ACC112 (cell line): ENCODE results near the gene CLIC3.

ENCODE experiments used
- H2AFZ ChIP-seq: fragments of 200-600 bp; sonication (generic); one replicate; pipeline ENCODE4 v1.6.0; 2017; ENCODE audit warnings: antibody characterized with exemption, low read length; ENCODE audit not compliant: unreplicated experiment
- H3K27ac ChIP-seq: fragments of 200-600 bp; sonication (generic); 2 replicates; pipeline ENCODE4 v1.5.1; 2014; ENCODE audit warnings: low read depth, mild to moderate bottlenecking, antibody characterized with exemption, low read length, moderate library complexity
- H3K27me3 ChIP-seq: fragments of 200-600 bp; sonication (generic); 2 replicates; pipeline ENCODE4 v1.6.1; 2014; ENCODE audit warnings: mild to moderate bottlenecking, antibody characterized with exemption, low read length, moderate library complexity, mixed read lengths; ENCODE audit not compliant: insufficient read depth
- H3K36me3 ChIP-seq: fragments of 200-600 bp; sonication (generic); 2 replicates; pipeline ENCODE4 v1.6.1; 2016; ENCODE audit warnings: mild to moderate bottlenecking, antibody characterized with exemption, low read length, moderate library complexity, mixed read lengths; ENCODE audit not compliant: insufficient read depth
- H3K4me1 ChIP-seq: fragments of 200-600 bp; sonication (generic); one replicate; pipeline ENCODE4 v1.6.1; 2016; ENCODE audit warnings: low read length, mixed read lengths; ENCODE audit not compliant: insufficient read depth, unreplicated experiment, control insufficient read depth
- H3K4me3 ChIP-seq: fragments of 200-600 bp; sonication (generic); 2 replicates; pipeline ENCODE4 v1.5.1; 2014; ENCODE audit warnings: mild to moderate bottlenecking, low read depth, low read length
- H3K79me2 ChIP-seq: fragments of 200-600 bp; sonication (generic); one replicate; pipeline ENCODE4 v1.6.0; 2016; ENCODE audit warnings: low read length; ENCODE audit not compliant: control insufficient read depth, unreplicated experiment, insufficient read depth

The CLIC3 gene

GRCh38 chr9:137030006-137030405, 33.6 kb upstream of the CLIC3 start:
- H3K27me3 ChIP-seq, result no peaks in the 10 kb centered on the region
- no peaks in the 10 kb centered on the region for H3K79me2 ChIP-seq
- peaks cover 14% of the 10 kb centered on the region for H3K4me1 ChIP-seq
- H3K4me3 ChIP-seq, result no peak overlapping the region
- no peak overlapping the region for H2AFZ ChIP-seq
- no peaks in the 10 kb centered on the region for H3K36me3 ChIP-seq
- H3K27ac ChIP-seq, result no peak overlapping the region

- H3K27me3 ChIP-seq, result no peaks in the 10 kb centered on the region
- H2AFZ ChIP-seq, result no peak overlapping the region
- no peak overlapping the region for H3K27ac ChIP-seq
- H3K79me2 ChIP-seq, result no peaks in the 10 kb centered on the region
- peaks cover 8% of the 10 kb centered on the region for H3K4me1 ChIP-seq
- H3K4me3 ChIP-seq, result no peak overlapping the region; the same call in 1 of the 2 replicates
- H3K36me3 ChIP-seq, result no peaks in the 10 kb centered on the region
These were observed 32.9 kb upstream of the CLIC3 start for GRCh38 chr9:137029058-137029936.

GRCh38 chr9:137028263-137029057, 32.1 kb upstream of the CLIC3 start:
- Histone ChIP-seq H2AFZ (peak overlapping the region; percentile 78), H3K79me2 (no peaks in the 10 kb centered on the region), H3K36me3 (no peaks in the 10 kb centered on the region), H3K27ac (no peak overlapping the region), H3K4me1 (peaks cover 8% of the 10 kb centered on the region), H3K27me3 (no peaks in the 10 kb centered on the region), H3K4me3 (peak overlapping the region; percentile 77)

GRCh38 chr9:137027369-137028262, 31.2 kb upstream of the CLIC3 start, which contains the start of gene ABCA2:
TSS of gene ABCA2 (minus strand) at chr9:137028237. CDS start at chr9:137028140, 97 bp downstream.
- H3K36me3 ChIP-seq, result no peaks in the 10 kb centered on the region
- H3K27me3 ChIP-seq, result no peaks in the 10 kb centered on the region
- H3K27ac ChIP-seq, result no peak within 1 kb of the TSS
- no peaks in the 10 kb centered on the region for H3K79me2 ChIP-seq
- peak within 1 kb of the TSS; percentile 77 for H3K4me3 ChIP-seq
- H2AFZ ChIP-seq, result peak within 1 kb of the TSS; percentile 78
- peaks cover 8% of the 10 kb centered on the region for H3K4me1 ChIP-seq

- H3K79me2 ChIP-seq, result no peaks in the 10 kb centered on the region
- H3K27ac ChIP-seq, result no peak overlapping the region
- peaks cover 8% of the 10 kb centered on the region for H3K4me1 ChIP-seq
- H3K36me3 ChIP-seq, result no peaks in the 10 kb centered on the region; the same call in 1 of the 2 replicates
- H2AFZ ChIP-seq, result no peak overlapping the region
- H3K27me3 ChIP-seq, result no peaks in the 10 kb centered on the region
- peak overlapping the region; percentile 77 for H3K4me3 ChIP-seq
These were observed 30.5 kb upstream of the CLIC3 start for GRCh38 chr9:137026828-137027227.

- Histone ChIP-seq H3K27ac (no peak overlapping the region), H3K4me3 (no peak overlapping the region)
These were observed 30.0 kb upstream of the CLIC3 start for GRCh38 chr9:137026384-137026783.

GRCh38 chr9:137025517-137025966, 29.2 kb upstream of the CLIC3 start:
- Histone ChIP-seq H3K27ac (no peak overlapping the region), H3K4me3 (no peak overlapping the region), H3K36me3 (no peaks in the 10 kb centered on the region; the same call in 1 of the 2 replicates), H3K79me2 (no peaks in the 10 kb centered on the region), H2AFZ (no peak overlapping the region), H3K4me1 (peaks cover 8% of the 10 kb centered on the region), H3K27me3 (no peaks in the 10 kb centered on the region)

More at GRCh38 chr9:137026384-137026783, 30.0 kb upstream of the CLIC3 start:
- Histone ChIP-seq H2AFZ (no peak overlapping the region), H3K79me2 (no peaks in the 10 kb centered on the region), H3K27me3 (no peaks in the 10 kb centered on the region), H3K4me1 (peaks cover 8% of the 10 kb centered on the region), H3K36me3 (no peaks in the 10 kb centered on the region; the same call in 1 of the 2 replicates)

- peaks cover 8% of the 10 kb centered on the region for H3K4me1 ChIP-seq
- no peak overlapping the region for H3K27ac ChIP-seq
These were observed 27.2 kb upstream of the CLIC3 start for GRCh38 chr9:137023583-137023991.

GRCh38 chr9:137023157-137023556, 26.8 kb upstream of the CLIC3 start:
- H3K27ac ChIP-seq, result no peak overlapping the region
- no peaks in the 10 kb centered on the region; the same call in 1 of the 2 replicates for H3K36me3 ChIP-seq
- H3K4me3 ChIP-seq, result no peak overlapping the region
- no peak overlapping the region for H2AFZ ChIP-seq
- no peaks in the 10 kb centered on the region for H3K27me3 ChIP-seq
- no peaks in the 10 kb centered on the region for H3K79me2 ChIP-seq
- peaks cover 8% of the 10 kb centered on the region for H3K4me1 ChIP-seq

More at GRCh38 chr9:137023583-137023991, 27.2 kb upstream of the CLIC3 start:
- Histone ChIP-seq H2AFZ (no peak overlapping the region), H3K36me3 (no peaks in the 10 kb centered on the region; the same call in 1 of the 2 replicates), H3K79me2 (no peaks in the 10 kb centered on the region), H3K27me3 (no peaks in the 10 kb centered on the region), H3K4me3 (no peak overlapping the region)

- no peak overlapping the region for H3K27ac ChIP-seq
- H3K4me3 ChIP-seq, result no peak overlapping the region
- no peak overlapping the region for H2AFZ ChIP-seq
- H3K4me1 ChIP-seq, result peaks cover 8% of the 10 kb centered on the region
- no peaks in the 10 kb centered on the region for H3K79me2 ChIP-seq
- no peaks in the 10 kb centered on the region for H3K27me3 ChIP-seq
- peaks cover 5% of the 10 kb centered on the region; the same call in 1 of the 2 replicates for H3K36me3 ChIP-seq
These were observed 26.3 kb upstream of the CLIC3 start for GRCh38 chr9:137022662-137023008.
